GM21515 (cell line): ENCODE data around the gene NSMCE3.
A peak's percentile ranks its signal among the peaks of the same experiment; 100 is the strongest.

Experiments
- ATAC-seq: cut with Tn5 transposase; IDR thresholded peaks from one replicate; pipeline ENCODE4 v1.9.1; 2021; ENCODE audit not compliant: unreplicated experiment

NSMCE3 gene

DNA sequence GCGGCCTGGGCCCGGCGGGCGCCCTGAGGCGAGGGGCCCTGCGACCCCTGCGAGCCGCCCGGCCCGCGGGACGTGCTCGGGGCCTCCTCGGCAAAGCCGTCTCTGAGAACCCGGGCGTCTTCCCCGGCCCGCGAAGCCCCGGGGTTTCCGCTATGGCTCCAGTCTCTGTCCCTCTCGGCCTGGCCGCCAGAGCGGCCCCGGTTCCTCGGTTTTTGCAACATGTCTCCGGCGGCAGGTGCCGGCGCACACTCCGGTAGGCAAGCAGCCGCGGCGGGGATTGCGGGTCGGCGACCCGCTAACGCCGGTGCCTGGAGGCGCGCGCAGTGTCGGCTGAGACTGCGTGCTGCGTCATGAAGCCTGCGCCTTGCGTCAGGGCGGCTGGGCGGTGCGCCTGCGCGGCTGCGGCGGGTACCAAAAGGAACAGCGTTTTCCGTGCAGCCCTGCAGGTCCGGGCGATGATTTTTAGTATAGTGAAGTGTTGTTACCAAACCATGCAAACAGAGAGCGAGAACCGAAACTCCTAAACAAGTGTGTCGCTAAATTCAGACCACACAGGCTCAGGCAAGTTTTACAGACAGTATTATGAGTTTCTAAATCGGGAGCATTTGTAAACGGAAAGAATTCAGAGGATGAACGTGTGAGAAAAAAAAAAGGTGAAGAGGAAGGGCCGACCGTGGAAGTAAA is at the start of gene NSMCE3:
TSS of gene NSMCE3 (minus strand) at position 338 of the 684 bp plus-strand sequence. CDS start at position 221, 117 bp downstream.
- peak; percentile 89 for ATAC-seq

- no peak for ATAC-seq
Observed at GRCh38 chr15:29316422-29316821, 46.8 kb upstream of the NSMCE3 start.

GRCh38 chr15:29312387-29312786 is 42.8 kb upstream of the NSMCE3 start:
- no peak for ATAC-seq

- no peak for ATAC-seq
Observed at GRCh38 chr15:29311696-29312095, 42.1 kb upstream of the NSMCE3 start.

- ATAC-seq = no peak
Observed at GRCh38 chr15:29309139-29309538, 39.5 kb upstream of the NSMCE3 start.

DNA sequence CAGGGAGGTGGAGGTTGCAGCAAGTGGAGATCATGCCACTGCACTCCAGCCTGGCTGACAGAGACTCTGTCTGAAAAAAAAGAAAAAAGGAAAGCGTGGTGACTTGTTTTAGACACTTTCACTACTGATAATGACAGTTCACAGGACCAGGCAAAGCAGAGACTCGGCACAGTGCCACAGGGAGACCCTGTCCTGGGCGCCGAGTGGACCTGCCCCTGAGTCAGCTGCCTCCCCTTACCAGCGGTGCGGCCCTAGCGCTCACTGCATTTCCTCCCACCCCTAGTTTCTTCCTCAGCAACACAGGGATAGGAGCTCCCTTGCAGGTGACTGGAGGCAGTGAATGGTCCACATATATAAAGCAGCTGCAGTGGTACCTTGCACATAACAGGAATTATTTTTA is 38.7 kb upstream of the NSMCE3 start:
- ATAC-seq = no peak

GRCh38 chr15:29305556-29305955 is 35.9 kb upstream of the NSMCE3 start:
- no peak for ATAC-seq

DNA sequence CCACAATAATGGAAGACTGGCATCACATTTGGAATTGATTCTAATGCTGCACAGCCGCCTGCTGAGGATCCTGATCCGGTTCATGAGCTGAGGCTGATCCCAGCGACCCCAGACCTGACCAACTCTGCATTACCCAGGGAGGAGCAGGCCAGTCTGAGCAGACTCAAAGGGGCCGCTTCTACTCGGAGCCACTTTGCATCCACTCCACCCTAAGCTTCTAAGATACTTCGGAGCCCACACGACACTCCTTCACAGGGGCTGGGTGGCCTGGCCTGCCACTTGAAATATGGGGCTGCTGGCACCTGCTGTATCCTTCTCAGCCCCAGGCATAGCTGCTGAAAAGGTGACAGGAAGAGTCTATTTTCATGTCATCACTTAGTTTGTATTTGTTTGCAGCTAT is 33.2 kb upstream of the NSMCE3 start:
- ATAC-seq = no peak

DNA sequence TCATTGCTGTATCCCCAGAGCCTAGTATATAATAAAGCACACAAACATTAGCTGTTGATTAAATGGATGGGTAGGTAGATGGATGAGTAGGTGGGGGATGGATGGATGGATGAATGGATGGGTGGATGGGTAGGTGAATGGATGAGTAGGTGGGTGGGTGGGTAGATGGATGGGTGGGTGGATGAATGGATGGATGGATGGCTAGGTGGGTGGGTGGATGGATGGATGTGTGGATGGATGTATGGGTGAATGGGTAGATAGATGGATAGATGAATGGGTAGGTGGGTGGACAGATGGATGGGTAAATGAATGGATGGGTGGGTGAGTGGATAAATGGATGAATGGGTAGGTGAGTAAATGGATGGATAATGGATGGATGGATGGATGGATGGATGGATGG is 30.2 kb upstream of the NSMCE3 start:
- no peak for ATAC-seq

DNA sequence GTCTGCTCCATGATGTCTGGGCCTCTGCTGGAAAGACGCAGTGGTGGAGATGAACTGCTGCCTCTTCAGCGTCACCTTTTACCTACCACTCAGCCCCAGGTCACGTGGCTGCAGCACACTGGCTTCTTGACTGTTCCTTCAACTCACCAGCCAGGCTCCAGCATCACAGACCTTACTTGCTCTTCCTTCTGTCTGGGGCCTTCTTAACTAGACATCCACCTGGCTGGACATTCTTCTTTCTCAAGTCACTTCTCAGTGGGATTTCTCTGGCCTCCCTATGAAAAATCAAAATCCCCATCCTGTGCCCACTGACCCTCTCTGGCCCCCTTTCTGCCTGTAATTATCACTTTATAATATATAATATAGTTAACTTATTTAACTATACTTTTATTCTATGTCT is 29.7 kb upstream of the NSMCE3 start:
- no peak for ATAC-seq

DNA sequence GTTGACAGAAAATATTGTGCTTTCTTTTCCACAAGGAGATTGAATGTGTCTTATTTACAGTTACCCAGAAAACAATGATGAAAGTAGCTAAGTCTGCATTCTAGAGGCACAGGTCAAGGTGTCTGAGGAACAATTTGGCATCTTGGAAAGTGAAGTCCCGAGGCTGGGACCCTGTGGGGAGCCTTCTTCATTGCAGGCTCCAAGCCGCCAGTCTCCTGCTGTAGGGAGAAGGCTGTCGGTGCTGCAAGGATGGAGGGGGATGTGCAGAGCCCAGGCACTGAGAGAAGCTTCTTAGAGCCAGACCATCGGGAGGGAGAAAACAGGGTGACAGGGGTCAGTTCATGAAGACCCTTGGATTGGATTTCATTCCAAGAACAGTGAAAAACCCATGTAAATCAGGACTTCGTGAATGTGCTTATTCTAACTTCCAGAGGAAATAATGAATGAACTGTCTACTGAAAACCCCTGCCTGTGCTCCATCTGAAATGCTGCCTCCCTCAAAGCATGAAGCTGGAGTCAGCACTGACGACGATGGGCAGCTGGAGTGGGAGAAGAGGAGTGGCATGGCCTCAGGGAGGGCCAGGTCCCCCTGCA is 25.2 kb upstream of the NSMCE3 start:
- ATAC-seq = no peak

- ATAC-seq = no peak
Observed at GRCh38 chr15:29291067-29291845, 21.6 kb upstream of the NSMCE3 start.

DNA sequence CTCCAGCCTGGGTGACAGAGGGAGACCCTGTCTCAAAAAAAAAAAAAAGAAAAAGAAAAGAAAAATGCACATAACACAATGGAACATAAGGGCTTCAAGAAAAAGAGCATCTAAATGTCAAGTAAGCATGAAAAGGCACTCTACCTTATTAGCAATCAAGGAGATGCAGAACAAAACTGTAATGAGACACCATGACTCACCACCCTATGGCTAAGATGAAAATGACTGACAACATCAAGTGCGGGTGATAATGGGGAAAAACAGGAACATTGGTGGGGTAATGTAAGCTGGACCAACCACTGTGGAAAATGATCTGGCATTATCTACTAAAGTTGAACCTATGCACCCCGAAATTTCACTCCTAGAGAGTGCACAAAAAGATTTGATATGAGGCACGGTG is 19.6 kb upstream of the NSMCE3 start:
- no peak for ATAC-seq

DNA sequence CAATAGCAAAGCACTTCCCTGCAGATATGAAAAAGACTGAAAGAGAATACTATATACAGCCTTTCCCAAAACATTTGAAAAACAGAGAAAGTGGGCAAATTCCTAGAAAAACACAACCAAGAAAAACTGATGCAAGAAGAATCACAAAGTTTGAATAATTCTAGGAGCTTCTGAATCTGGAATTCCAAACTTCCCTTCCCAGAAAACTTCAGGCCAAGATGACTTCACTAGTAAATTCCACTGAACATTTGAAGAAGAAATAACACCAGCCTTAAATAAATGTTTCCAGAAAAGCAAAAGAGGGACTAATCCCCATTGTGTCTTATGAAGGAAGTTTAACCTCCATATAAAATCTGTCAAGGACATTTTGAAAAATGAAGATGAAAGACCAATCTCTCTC is 15.8 kb upstream of the NSMCE3 start:
- no peak for ATAC-seq

- ATAC-seq = no peak
Observed at GRCh38 chr15:29283381-29283780, 13.8 kb upstream of the NSMCE3 start.

DNA sequence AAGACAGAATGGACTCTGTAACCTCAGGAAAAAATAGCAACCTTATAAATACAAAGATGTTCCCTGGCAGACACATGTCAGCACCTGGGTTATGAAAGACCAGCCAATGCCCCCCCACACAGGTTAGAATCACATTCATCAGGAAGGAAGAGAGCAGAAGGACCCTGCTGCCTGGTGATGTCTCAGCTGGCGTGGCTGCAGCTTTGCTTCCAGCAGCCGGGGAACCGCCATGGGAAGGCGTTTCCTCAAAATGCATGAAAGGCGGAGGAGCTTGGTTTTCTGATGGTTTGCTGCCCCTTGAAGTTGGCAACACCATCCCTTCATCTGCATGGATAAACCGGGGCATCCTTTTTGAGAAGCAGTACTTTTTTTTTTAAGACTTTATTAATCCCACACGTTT is 10.9 kb upstream of the NSMCE3 start:
- ATAC-seq = no peak

- ATAC-seq = no peak
Observed at GRCh38 chr15:29278436-29279105, 8.9 kb upstream of the NSMCE3 start.

DNA sequence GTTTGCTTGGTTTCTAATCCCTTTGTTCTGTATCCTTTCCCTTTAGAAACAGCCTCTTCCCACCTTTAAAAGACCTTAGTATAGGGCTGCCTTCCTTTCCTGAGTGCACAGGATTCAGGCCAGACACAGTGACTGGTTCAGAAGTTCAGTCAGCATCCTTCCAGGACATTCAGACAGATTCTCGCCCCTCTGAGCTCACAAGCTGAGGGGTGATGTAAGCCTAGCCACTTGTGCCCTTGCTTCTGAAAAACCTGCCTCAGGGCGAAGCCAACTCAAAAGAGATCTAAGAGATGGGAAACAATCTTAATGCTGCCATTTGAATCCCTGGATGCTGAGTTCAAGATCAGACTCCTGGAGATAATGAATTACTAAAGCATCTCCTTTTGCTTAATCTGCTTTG is 6.7 kb upstream of the NSMCE3 start:
- ATAC-seq = no peak

DNA sequence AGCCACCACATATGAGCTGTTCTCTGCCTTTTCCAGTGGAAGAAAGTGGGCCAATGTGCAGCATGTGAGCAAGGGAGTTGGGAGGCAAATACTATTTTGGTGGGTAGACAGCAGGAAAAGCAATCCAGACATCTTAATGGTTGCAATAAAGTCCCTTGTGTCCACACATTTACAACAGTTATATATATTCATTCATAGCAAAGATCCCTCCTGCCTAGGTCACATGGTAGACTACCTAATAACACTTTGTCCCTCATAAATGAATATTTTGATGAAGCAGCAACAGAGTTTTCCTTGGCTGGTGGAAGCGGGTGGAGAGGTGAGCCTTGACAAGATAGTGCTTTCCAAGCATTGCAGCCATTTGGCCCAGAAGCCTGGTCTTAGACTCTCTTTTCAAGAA is 6.2 kb upstream of the NSMCE3 start:
- no peak for ATAC-seq

DNA sequence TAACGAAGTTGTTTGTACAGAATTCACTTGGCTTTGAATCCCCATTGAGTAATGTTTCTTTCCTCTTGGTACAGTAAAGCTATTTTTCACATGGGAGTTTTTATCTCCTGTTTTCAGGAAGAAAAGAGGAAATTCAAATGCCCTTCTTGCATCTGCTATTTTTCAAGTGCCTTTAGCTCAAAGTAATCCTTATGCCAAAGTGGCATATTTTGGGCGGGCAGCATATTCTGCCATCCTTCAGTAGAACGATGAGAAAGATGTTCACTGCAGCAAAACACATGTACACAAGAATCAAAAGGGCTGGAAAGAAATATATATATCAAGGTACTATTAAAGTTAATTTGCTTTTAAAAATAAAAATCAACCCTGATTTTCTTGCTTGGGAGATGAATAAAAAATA is 5.3 kb upstream of the NSMCE3 start:
- no peak for ATAC-seq

DNA sequence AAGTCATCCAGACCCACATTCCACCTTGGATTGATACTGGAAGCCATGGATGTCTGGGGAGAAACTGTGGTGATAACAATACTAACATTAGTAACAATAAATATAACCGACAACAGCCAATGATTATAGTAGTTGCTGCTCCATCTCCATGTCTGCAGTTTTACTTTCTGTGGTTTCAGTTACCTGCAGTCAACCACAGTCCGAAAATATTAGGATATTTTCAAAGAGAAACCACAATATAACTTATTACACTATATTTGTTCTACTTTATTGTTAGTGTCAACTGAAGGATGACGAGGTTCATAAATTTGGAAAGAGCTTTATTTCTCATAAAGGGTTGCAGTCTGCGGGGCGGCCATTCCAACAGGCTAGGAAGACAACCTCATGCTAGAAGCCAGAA is 2.6 kb upstream of the NSMCE3 start:
- no peak for ATAC-seq

- no peak for ATAC-seq
Observed at GRCh38 chr15:29270976-29271375, 1.4 kb upstream of the NSMCE3 start.
